ENCODE data around the gene RBBP4. TPM values are rescaled to one million over a fixed set of nuclear protein-coding genes. Genes with fewer than 3 reads are reported as not detected.

Gene RBBP4
- total and polyA plus RNA-seq, 2 of the 8 experiments (the other 6 are each of a cell fraction or from before 2014, with no cell fraction given): 147 to 397 TPM

- Histone ChIP-seq H2BK20ac (ENCODE audit: low read length) (no peak overlapping the region), H2AK5ac (ENCODE audit: low read depth, low read length) (no peak overlapping the region), H3K23ac (ENCODE audit: insufficient read length) (no peak overlapping the region), H3K18ac (ENCODE audit: extremely low read depth, low read length) (no peak overlapping the region), H4K8ac (ENCODE audit: extremely low read depth, insufficient read depth, low read length) (no peak overlapping the region), H2BK15ac (ENCODE audit: low read length) (no peak overlapping the region), H2BK5ac (ENCODE audit: low read depth, low read length) (no peak overlapping the region), H3K9ac (replicated peaks in 1 of 4; ENCODE audit: extremely low read depth in 1 of 4, low read depth in 3 of 4, low read length in 3 of 4) (no peak overlapping the region), H2AFZ (ENCODE audit: low read length) (no peak overlapping the region), H3K23me2 (ENCODE audit: low read depth, low read length) (no peaks in the 10 kb centered on the region; the same call in 1 of the 2 replicates), H3K56ac (replicated peaks; ENCODE audit: insufficient read length, low read depth, low read length) (no peak overlapping the region), H3K4ac (replicated peaks; ENCODE audit: insufficient read length, low read depth, low read length) (no peak overlapping the region), H4K91ac (replicated peaks; ENCODE audit: insufficient read length, low read length) (no peak overlapping the region), H3K14ac (ENCODE audit: insufficient read length) (no peak overlapping the region), H2BK120ac (replicated peaks; ENCODE audit: low read depth, low read length) (no peak overlapping the region), H3K4me2 (ENCODE audit: insufficient read depth in 1 of 2, low read depth in 2 of 2, low read length in 2 of 2) (no peak overlapping the region), H4K20me1 (replicated peaks in 1 of 2; ENCODE audit: control insufficient read depth in 1 of 2, insufficient read depth in 2 of 2, low read length in 2 of 2) (no peaks in the 10 kb centered on the region), H3K79me2 (ENCODE audit: control insufficient read depth in 1 of 2, insufficient read depth in 2 of 2, low read length in 2 of 2) (no peaks in the 10 kb centered on the region), H3K4me3 (ENCODE audit: extremely low read depth in 1 of 4, insufficient read depth in 2 of 4, low read depth in 3 of 4, low read length in 4 of 4) (no peak overlapping the region), H3K79me1 (ENCODE audit: low read depth, low read length) (no peaks in the 10 kb centered on the region), H3K36me3 (ENCODE audit: control insufficient read depth in 2 of 4, insufficient read depth in 4 of 4, low read length in 3 of 4) (no peaks in the 10 kb centered on the region; a peak in 1 of 8 replicates), H4K5ac (ENCODE audit: insufficient read length, low read depth, low read length) (no peak overlapping the region), H3K9me3 (ENCODE audit: insufficient read depth in 2 of 2, low read depth in 1 of 2, low read length in 1 of 2) (no peaks in the 10 kb centered on the region), H3K4me1 (replicated peaks in 1 of 4; ENCODE audit: control insufficient read depth in 3 of 4, insufficient read depth in 4 of 4, low read length in 3 of 4) (peaks cover 3 to 15% (median 13%) of the 10 kb centered on the region in 4 experiments), H3K27me3 (replicated peaks in 1 of 4; ENCODE audit: control insufficient read depth in 3 of 4, extremely low read depth in 1 of 4, insufficient read depth in 3 of 4, low read length in 3 of 4) (no peaks in the 10 kb centered on the region; a peak in 1 of 7 replicates), H2BK12ac (ENCODE audit: low read depth, low read length) (no peak overlapping the region), H3K27ac (ENCODE audit: low read depth, low read length) (no peak overlapping the region)
- ChIA-PET CTCF (ENCODE audit: partially characterized antibody) (interaction anchor here (0.5 to 7.3 kb wide), 8 partner anchors 8 to 305 kb away, joined by 3 to 56 read pairs (median 4); a partner anchor contains a TSS), POLR2A (ENCODE audit: partially characterized antibody) (interaction anchor here (0.8 to 3.9 kb wide), 3 partner anchors 11 to 44 kb away, joined by 3 to 21 read pairs (median 4); no protein-coding TSS in a partner anchor)
- FAIRE-seq (no peak), DNase-seq (ENCODE audit: low read depth in 1 of 2, low spot score in 2 of 2) (no peak)
- WGBS, 2 experiments (ENCODE audit: extremely low coverage in 1 of 2, insufficient coverage in 1 of 2, insufficient read length in 1 of 2, insufficient replicate concordance in 2 of 2, low coverage in 1 of 2, low lambda C conversion rate in 2 of 2, missing lambda C conversion rate in 1 of 2): 82% methylated on average over 1 of the region's 1 CpG; no CpG with 5 or more reads in 1 of the 2 experiments
- TF ChIP-seq RXRA (IDR thresholded peaks at IDR 0.05; ENCODE audit: insufficient read depth, low read depth, low read length) (no peak), NRF1 (IDR thresholded peaks at IDR 0.05; ENCODE audit: low read depth, low read length) (no peak), SAP30 (IDR thresholded peaks at IDR 0.05; ENCODE audit: insufficient read depth, insufficient replicate concordance, low read length) (no peak), ATF2 (IDR thresholded peaks at IDR 0.05; ENCODE audit: low read length) (no peak), YY1 (IDR thresholded peaks at IDR 0.05; ENCODE audit: low read depth, low read length) (no peak), TAF1 (IDR thresholded peaks at IDR 0.05; ENCODE audit: low read depth, low read length) (no peak), EZH2 (IDR thresholded peaks at IDR 0.05; ENCODE audit: low read depth, low read length, severe bottlenecking) (no peak), HDAC6 (IDR thresholded peaks at IDR 0.05; ENCODE audit: low read depth, low read length) (no peak), ZNF274 (IDR thresholded peaks at IDR 0.05; ENCODE audit: borderline replicate concordance, extremely low read depth, low read length) (no peak), RBBP5 (IDR thresholded peaks at IDR 0.05; ENCODE audit: borderline replicate concordance, low read depth, low read length) (no peak), CBX5 (IDR thresholded peaks at IDR 0.05; ENCODE audit: low read depth, low read length) (no peak), CTBP2 (IDR thresholded peaks at IDR 0.05; ENCODE audit: borderline replicate concordance, insufficient read depth, insufficient read length, low read length) (no peak)
Observed at GRCh38 chr1:32727876-32728275, 76.9 kb downstream of the RBBP4 start.
